Endodermal cell (in vitro differentiated cells): ENCODE results near the gene ST7. TPM values are rescaled to one million over a fixed set of nuclear protein-coding genes. Genes with fewer than 3 reads are reported as not detected.

Experiments used
- DNase-seq: peaks from one replicate; pipeline ENCODE4 v3.0.0-alpha.2; 2017
- H3K27ac ChIP-seq: 2 replicates; pipeline ENCODE4 v1.5.1; 2013; ENCODE audit warnings: mild to moderate bottlenecking, low read depth, low read length, moderate library complexity
- H3K27me3 ChIP-seq: 2 replicates; pipeline ENCODE4 v1.6.1; 2013; ENCODE audit warnings: mild to moderate bottlenecking, low read length, moderate library complexity; ENCODE audit not compliant: insufficient read depth, control insufficient read depth, poor library complexity, severe bottlenecking
- H3K36me3 ChIP-seq: 2 replicates; pipeline ENCODE4 v1.7.0; 2013; ENCODE audit warnings: mild to moderate bottlenecking, low read length, moderate library complexity; ENCODE audit not compliant: control insufficient read depth, insufficient read depth
- H3K4me1 ChIP-seq: one replicate; pipeline ENCODE4 v1.7.0; 2013; ENCODE audit warnings: low read length; ENCODE audit not compliant: control insufficient read depth, insufficient read depth
- H3K4me3 ChIP-seq: 2 replicates; pipeline ENCODE4 v1.5.1; 2013; ENCODE audit warnings: mild to moderate bottlenecking, low read length, moderate library complexity
- H3K9ac ChIP-seq: 2 replicates; pipeline ENCODE4 v1.6.1; 2013; ENCODE audit warnings: mild to moderate bottlenecking, low read length, moderate library complexity; ENCODE audit not compliant: poor library complexity, severe bottlenecking; ENCODE audit errors: extremely low read depth
- H3K9me3 ChIP-seq: 2 replicates; pipeline ENCODE4 v1.6.1; 2013; ENCODE audit warnings: mild to moderate bottlenecking, low read length, moderate library complexity; ENCODE audit not compliant: control insufficient read depth
- H3K27ac Mint-ChIP-seq: 2 replicates; pipeline ENCODE4 v1.8.0; 2020; ENCODE audit warnings: mixed read lengths
- H3K27me3 Mint-ChIP-seq: 2 replicates; pipeline ENCODE4 v1.8.0; 2021; ENCODE audit warnings: mild to moderate bottlenecking, mixed read lengths; ENCODE audit not compliant: insufficient read depth
- H3K36me3 Mint-ChIP-seq: 2 replicates; pipeline ENCODE4 v1.8.0; 2020; ENCODE audit warnings: low read depth, mixed read lengths
- H3K4me1 Mint-ChIP-seq: 2 replicates; pipeline ENCODE4 v1.8.0; 2020; ENCODE audit warnings: mixed read lengths
- H3K4me3 Mint-ChIP-seq: 2 replicates; pipeline ENCODE4 v1.8.0; 2020; ENCODE audit warnings: mild to moderate bottlenecking, moderate library complexity, mixed read lengths
- H3K9me3 Mint-ChIP-seq: 2 replicates; pipeline ENCODE4 v1.8.0; 2020; ENCODE audit warnings: mild to moderate bottlenecking, mixed read lengths
- CTCF ChIP-seq: fragments of 200-600 bp; sonication (generic); conservative IDR thresholded peaks from 2 replicates; pipeline ENCODE4 v1.5.0; 2021; ENCODE audit warnings: antibody characterized with exemption, mild to moderate bottlenecking
- WGBS, 2 experiments: methylation state at CpG; one replicate each; pipeline versions ENCODE4 v1.1.5 to v1.1.7; 2013; ENCODE audit warnings: missing lambda C conversion rate in 2 of 2, mixed read lengths in 1 of 2; ENCODE audit not compliant: insufficient coverage in 1 of 2, insufficient read length in 1 of 2; 5-methylcytosine and 5-hydroxymethylcytosine counted together
- total RNA-seq, 2 donors: library from RNA; stranded (reverse); fragmentation: NEBNext Ultra II Directional in 1 of 2; extraction: Animal tissue kit (Norgen Biotek cat#: 25700) in 1 of 2; gene quantifications; 2 replicates in 1 of 2; 3 replicates in 1 of 2; pipeline ENCODE4 v1.2.1, GENCODE V29; 2021

The ST7 gene
- total RNA-seq, 2 donors from 2014 or later = 6.4 to 8.9 TPM

GRCh38 chr7:117134411-117134810 is 181.1 kb downstream of the ST7 start:
- H3K27me3 Mint-ChIP-seq = no peaks in the 10 kb centered on the region

GRCh38 chr7:117134889-117135552 is 181.7 kb downstream of the ST7 start:
- no peaks in the 10 kb centered on the region for H3K4me1 ChIP-seq
- no peaks in the 10 kb centered on the region for H3K36me3 ChIP-seq
- no peaks in the 10 kb centered on the region for H3K27me3 ChIP-seq
- no peak overlapping the region for H3K27ac ChIP-seq
- no peak for TF ChIP-seq CTCF
- H3K9ac ChIP-seq = no peak overlapping the region
- Mint-ChIP-seq H3K4me3 (no peak overlapping the region), H3K36me3 (no peaks in the 10 kb centered on the region), H3K9me3 (no peaks in the 10 kb centered on the region), H3K4me1 (peaks cover 5% of the 10 kb centered on the region), H3K27me3 (no peaks in the 10 kb centered on the region), H3K27ac (no peak overlapping the region)
- no peak overlapping the region for H3K4me3 ChIP-seq
- H3K9me3 ChIP-seq = no peaks in the 10 kb centered on the region
- DNase-seq = no peak
- WGBS, 2 experiments = 96% methylated on average over 2 of the region's 2 CpGs; no CpG with 5 or more reads in 1 of the 2 experiments

More at GRCh38 chr7:117134411-117134810, 181.1 kb downstream of the ST7 start:
- 93 to 100% methylated on average over 1 of the region's 1 CpG for WGBS, 2 experiments
- Histone ChIP-seq H3K36me3 (no peaks in the 10 kb centered on the region), H3K4me1 (no peaks in the 10 kb centered on the region), H3K4me3 (no peak overlapping the region), H3K9me3 (no peaks in the 10 kb centered on the region), H3K27me3 (no peaks in the 10 kb centered on the region), H3K9ac (no peak overlapping the region), H3K27ac (no peak overlapping the region)
- H3K36me3 Mint-ChIP-seq = no peaks in the 10 kb centered on the region
- H3K9me3 Mint-ChIP-seq = no peaks in the 10 kb centered on the region
- TF ChIP-seq CTCF = no peak
- no peak overlapping the region for H3K4me3 Mint-ChIP-seq
- H3K27ac Mint-ChIP-seq = no peak overlapping the region
- no peak for DNase-seq
- H3K4me1 Mint-ChIP-seq = peaks cover 1% of the 10 kb centered on the region

GRCh38 chr7:117135553-117135891 is 182.2 kb downstream of the ST7 start:
- no peak overlapping the region for H3K4me3 ChIP-seq
- TF ChIP-seq CTCF = no peak
- H3K27ac ChIP-seq = no peak overlapping the region
- no peaks in the 10 kb centered on the region for H3K36me3 ChIP-seq
- Mint-ChIP-seq H3K27ac (no peak overlapping the region), H3K36me3 (no peaks in the 10 kb centered on the region), H3K27me3 (no peaks in the 10 kb centered on the region), H3K4me3 (no peak overlapping the region), H3K9me3 (no peaks in the 10 kb centered on the region), H3K4me1 (peaks cover 10% of the 10 kb centered on the region)
- no peaks in the 10 kb centered on the region for H3K4me1 ChIP-seq
- H3K27me3 ChIP-seq = no peaks in the 10 kb centered on the region
- 97 to 100% methylated on average over 1 of the region's 1 CpG for WGBS, 2 experiments
- no peak overlapping the region for H3K9ac ChIP-seq
- H3K9me3 ChIP-seq = no peaks in the 10 kb centered on the region
- no peak for DNase-seq
